ENCODE results near the gene MS4A4A. TPM values are rescaled to one million over a fixed set of nuclear protein-coding genes. Genes with fewer than 3 reads are reported as not detected.
"Not testable (repeated sequence)": the region's sequence is repeated elsewhere in the genome, so short reads cannot be mapped to it uniquely, and the experiment has no call there.

Gene MS4A4A
- total RNA-seq, 1 donor = not detected

- TF ChIP-seq CTCF (IDR thresholded peaks at IDR 0.05; ENCODE audit: insufficient read depth, low read length) = no peak
- no peak for DNase-seq (ENCODE audit: low read depth)
- H3K4me3 ChIP-seq (ENCODE audit: low read depth, low read length) = no peak overlapping the region
These were observed 20.7 kb downstream of the MS4A4A start for GRCh38 chr11:60301178-60301577.

DNA sequence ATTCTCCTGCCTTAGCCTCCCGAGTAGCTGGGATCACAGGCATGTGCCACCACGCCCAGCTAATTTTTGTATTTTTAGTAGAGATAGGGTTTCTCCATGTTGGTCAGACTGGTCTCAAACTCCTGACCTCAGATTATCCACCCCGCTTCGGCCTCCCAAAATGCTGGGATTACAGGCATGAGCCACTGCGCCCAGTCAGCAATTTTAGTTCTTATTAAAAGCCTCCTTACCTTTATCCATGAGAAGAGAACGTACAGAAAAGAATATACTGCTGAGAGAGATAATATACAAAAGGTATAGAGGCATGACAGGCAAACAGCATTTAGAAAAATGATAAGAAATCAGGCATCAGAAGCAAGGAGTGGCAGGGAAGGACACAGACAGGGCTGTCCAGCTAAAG is 21.4 kb downstream of the MS4A4A start:
- not testable (repeated sequence) for H3K4me3 ChIP-seq (ENCODE audit: low read depth, low read length); DNase-seq (ENCODE audit: low read depth)

DNA sequence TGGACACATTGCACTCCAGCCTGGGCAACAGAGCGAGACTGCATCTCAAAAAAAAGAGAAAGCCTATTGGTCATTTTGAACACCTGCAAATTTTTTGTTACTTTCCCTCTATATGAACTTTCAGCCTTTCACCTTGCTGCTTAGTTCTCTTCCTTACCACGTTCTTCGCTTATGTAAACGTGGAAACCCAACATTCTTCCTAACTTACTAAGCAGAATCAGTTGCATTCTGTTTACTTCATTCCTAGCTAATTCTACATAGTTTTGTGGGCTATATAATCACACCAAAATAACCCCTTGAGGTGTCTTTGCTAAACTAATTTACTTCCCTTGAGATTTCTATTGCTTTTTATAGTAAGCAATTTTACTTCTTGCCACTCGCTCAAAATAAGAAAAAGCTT is 23.2 kb downstream of the MS4A4A start:
- no peak for TF ChIP-seq CTCF (IDR thresholded peaks at IDR 0.05; ENCODE audit: insufficient read depth, low read length)
- DNase-seq (ENCODE audit: low read depth) = no peak
- no peak overlapping the region for H3K4me3 ChIP-seq (ENCODE audit: low read depth, low read length)

DNA sequence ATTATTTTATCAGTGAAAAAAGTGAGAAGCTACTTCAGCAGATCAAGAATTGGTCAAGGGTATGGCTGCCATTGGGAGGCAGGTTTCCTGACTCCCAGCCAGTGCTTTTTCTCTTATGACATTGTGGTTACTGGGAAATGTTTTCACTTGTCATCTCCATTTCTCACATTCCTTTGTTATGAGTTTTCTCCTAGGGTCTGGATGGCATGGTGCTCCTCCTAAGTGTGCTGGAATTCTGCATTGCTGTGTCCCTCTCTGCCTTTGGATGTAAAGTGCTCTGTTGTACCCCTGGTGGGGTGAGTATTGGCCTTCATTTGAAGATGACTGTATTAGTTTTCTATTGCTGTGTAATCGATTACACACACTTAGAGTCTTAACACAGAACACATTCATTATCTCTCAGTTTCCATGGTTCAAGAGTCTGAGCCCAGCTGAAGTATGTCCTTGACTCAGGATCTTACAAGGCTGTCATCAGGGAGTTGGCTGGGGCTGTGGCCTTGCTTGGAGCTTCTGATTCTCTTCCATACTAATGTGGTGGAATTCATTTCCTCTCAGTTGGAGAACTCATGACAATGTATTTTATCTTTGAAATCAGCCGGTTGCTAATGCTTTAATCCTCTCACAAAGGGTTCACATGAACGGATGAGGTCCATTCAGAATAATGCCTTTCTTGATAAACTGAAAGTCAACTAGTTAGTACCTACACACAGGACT is 25.6 kb downstream of the MS4A4A start:
- TF ChIP-seq CTCF (IDR thresholded peaks at IDR 0.05; ENCODE audit: insufficient read depth, low read length) = no peak
- DNase-seq (ENCODE audit: low read depth) = no peak
- H3K4me3 ChIP-seq (ENCODE audit: low read depth, low read length) = no peak overlapping the region

DNA sequence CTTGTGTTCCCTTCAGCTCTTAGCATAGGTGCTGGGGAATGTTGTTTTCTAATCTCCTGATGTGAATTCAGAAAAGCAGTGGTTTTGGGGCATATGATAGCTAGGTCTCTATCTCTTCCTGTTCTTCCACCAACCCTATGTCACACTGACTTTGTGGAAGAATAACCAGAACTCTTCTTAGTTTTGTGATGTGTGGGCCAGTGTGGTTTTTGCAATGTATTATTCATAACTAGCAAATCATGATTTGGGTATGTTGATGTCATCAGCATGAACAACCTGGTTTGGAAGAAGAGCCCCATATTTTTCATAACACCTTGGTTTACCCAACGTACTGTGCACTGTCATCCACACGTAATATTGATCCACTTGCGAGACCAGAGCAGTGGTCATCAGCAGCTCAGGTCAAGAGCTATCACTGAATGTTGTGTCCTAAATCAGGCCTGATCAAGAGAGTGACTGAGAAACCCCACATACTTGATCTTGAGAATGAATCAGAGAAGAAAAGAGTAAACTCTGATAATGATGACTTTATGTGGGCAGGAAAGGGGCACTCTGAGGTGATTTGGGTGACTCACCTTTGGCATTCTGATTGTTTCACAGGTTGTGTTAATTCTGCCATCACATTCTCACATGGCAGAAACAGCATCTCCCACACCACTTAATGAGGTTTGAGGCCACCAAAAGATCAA is 27.2 kb downstream of the MS4A4A start:
- DNase-seq (ENCODE audit: low read depth) = no peak
- no peak for TF ChIP-seq CTCF (IDR thresholded peaks at IDR 0.05; ENCODE audit: insufficient read depth, low read length)
- no peak overlapping the region for H3K4me3 ChIP-seq (ENCODE audit: low read depth, low read length)

- no peak overlapping the region for H3K4me3 ChIP-seq (ENCODE audit: low read depth, low read length)
- no peak for TF ChIP-seq CTCF (IDR thresholded peaks at IDR 0.05; ENCODE audit: insufficient read depth, low read length)
- DNase-seq (ENCODE audit: low read depth) = no peak
These were observed 30.0 kb downstream of the MS4A4A start for GRCh38 chr11:60310407-60310998.

DNA sequence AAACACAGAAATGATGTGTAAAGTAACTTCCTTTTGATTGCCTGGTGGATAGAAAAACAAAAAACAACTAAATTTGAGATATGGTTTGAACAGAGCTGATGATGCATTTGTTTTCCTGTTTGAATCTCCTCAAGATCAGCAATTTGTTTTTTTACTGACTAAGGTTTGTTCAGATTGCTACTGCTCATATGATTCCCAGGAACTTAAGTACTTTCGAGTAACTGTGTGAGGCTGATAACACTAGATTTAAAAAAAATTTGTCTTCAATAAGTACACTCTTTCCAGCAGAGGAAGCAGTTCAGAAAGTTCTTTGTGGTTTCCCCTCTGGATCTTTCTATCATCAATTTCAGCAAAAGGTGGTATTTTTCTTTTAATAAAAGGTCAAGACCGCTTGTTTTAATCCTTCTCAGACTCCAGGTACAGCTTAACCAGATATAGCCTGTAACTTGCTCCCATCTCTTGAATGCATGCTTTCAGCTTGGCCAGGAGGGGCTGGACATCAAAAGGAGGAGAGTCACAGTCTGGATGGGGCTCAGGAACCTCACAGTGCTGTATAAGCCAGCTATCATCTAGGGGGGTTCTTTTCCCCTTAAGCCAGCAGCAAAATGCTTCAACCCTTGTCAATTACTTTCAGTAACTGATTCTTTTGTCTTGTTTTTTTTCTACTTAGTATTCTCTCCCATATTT is 34.3 kb downstream of the MS4A4A start:
- no peak for TF ChIP-seq CTCF (IDR thresholded peaks at IDR 0.05; ENCODE audit: insufficient read depth, low read length)
- no peak for DNase-seq (ENCODE audit: low read depth)
- H3K4me3 ChIP-seq (ENCODE audit: low read depth, low read length) = no peak overlapping the region

Measured in fibroblast of the aortic adventitia (primary cell).